ENCODE measurements around the gene CLSTN1.

DNA sequence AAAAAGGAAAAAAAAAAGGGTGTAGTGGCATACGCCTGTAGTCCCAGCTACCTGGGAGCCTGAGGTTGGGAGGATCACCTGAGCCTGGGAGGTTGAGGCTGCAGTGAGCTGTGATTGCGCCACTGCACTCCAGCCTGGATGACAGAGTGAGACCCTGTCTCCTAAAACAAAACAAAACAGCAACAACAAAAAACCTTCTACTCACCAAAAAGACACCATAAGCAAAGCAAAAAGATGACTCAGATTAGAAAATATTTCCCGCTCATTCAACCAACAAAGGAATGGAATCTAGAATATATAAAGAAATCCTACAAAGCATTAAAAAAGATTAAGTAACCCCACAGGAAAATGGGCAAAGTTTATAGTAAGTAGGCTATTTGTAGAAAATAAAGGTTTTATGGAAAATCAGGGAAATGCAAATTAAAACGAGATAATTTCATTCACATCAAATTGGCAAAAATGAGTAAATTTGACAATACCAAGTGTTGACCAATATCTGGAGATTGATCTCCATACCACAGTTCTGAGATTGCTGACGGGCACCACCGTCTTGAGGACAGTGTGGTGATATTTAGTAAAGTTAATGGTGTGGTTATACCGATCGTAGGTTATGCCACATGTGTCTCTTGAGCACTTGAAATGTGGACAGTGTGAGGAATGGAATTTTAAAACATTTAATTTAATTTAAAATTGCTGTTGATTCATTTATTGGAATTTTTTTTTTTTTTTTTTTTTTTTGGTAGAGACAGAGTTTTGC, 118.2 kb downstream of the CLSTN1 start:
- TF ChIP-seq, protein P1, sequence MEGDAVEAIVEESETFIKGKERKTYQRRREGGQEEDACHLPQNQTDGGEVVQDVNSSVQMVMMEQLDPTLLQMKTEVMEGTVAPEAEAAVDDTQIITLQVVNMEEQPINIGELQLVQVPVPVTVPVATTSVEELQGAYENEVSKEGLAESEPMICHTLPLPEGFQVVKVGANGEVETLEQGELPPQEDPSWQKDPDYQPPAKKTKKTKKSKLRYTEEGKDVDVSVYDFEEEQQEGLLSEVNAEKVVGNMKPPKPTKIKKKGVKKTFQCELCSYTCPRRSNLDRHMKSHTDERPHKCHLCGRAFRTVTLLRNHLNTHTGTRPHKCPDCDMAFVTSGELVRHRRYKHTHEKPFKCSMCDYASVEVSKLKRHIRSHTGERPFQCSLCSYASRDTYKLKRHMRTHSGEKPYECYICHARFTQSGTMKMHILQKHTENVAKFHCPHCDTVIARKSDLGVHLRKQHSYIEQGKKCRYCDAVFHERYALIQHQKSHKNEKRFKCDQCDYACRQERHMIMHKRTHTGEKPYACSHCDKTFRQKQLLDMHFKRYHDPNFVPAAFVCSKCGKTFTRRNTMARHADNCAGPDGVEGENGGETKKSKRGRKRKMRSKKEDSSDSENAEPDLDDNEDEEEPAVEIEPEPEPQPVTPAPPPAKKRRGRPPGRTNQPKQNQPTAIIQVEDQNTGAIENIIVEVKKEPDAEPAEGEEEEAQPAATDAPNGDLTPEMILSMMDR (IDR thresholded peaks at IDR 0.05; ENCODE audit: borderline replicate concordance, extremely low read depth, low read length, poor library complexity, severe bottlenecking), result no peak
- no peak for TF ChIP-seq EZH2 (IDR thresholded peaks at IDR 0.05; ENCODE audit: borderline replicate concordance, low read depth, low read length, severe bottlenecking)
